Natural killer cell (primary cell): Measurements from ENCODE around the gene FIG4. TPM values are rescaled to one million over a fixed set of nuclear protein-coding genes. Genes with fewer than 3 reads are reported as not detected.

Experiments used
- ATAC-seq, 3 donors: fragments of 150-1000 bp in 2 of 3; fragments of 200-7000 bp in 1 of 3; cut with Tn5 transposase; 1 replicate in 1 of 3; 2 replicates in 2 of 3; pipeline ENCODE4 v1.10.0; 2021; ENCODE audit warnings: mild to moderate bottlenecking in 2 of 3, moderate library complexity in 2 of 3
- DNase-seq, 2 donors: peaks; one replicate each; pipeline versions ENCODE4 v3.0.0 to v3.0.0-alpha.2; 2013 to 2021; ENCODE audit warnings: mixed read lengths in 1 of 2
- H3K27ac ChIP-seq: one replicate; pipeline ENCODE4 v1.5.1; 2013; ENCODE audit warnings: mild to moderate bottlenecking, low read length
- H3K27me3 ChIP-seq: one replicate; pipeline ENCODE4 v1.6.1; 2013; ENCODE audit warnings: low read length; ENCODE audit not compliant: control insufficient read depth, insufficient read depth
- H3K36me3 ChIP-seq: one replicate; pipeline ENCODE4 v1.6.1; 2013; ENCODE audit warnings: low read length; ENCODE audit not compliant: control insufficient read depth, insufficient read depth
- H3K4me1 ChIP-seq: one replicate; pipeline ENCODE4 v1.6.1; 2013; ENCODE audit warnings: low read length; ENCODE audit not compliant: control insufficient read depth, insufficient read depth
- H3K4me3 ChIP-seq: one replicate; pipeline ENCODE4 v1.5.1; 2013; ENCODE audit warnings: low read length
- H3K9me3 ChIP-seq: one replicate; pipeline ENCODE4 v1.6.1; 2013; ENCODE audit warnings: low read length; ENCODE audit not compliant: control insufficient read depth, insufficient read depth
- H3K27ac Mint-ChIP-seq, 2 donors: one replicate each; pipeline ENCODE4 v1.8.0; 2022; ENCODE audit warnings: mild to moderate bottlenecking in 2 of 2, mixed read lengths in 2 of 2, moderate library complexity in 1 of 2
- H3K27me3 Mint-ChIP-seq, 2 donors: one replicate each; pipeline ENCODE4 v1.8.0; 2022; ENCODE audit warnings: low read depth in 2 of 2, mixed read lengths in 2 of 2
- H3K36me3 Mint-ChIP-seq: one replicate; pipeline ENCODE4 v1.8.0; 2022; ENCODE audit warnings: mixed read lengths
- H3K4me1 Mint-ChIP-seq, 2 donors: one replicate each; pipeline ENCODE4 v1.8.0; 2022; ENCODE audit warnings: mixed read lengths in 2 of 2
- H3K4me3 Mint-ChIP-seq: one replicate; pipeline ENCODE4 v1.8.0; 2022; ENCODE audit warnings: mild to moderate bottlenecking, moderate library complexity, mixed read lengths
- H3K9me3 Mint-ChIP-seq, 2 donors: one replicate each; pipeline ENCODE4 v1.8.0; 2022; ENCODE audit warnings: mixed read lengths in 2 of 2
- CTCF ChIP-seq: fragments of 200-600 bp; IDR thresholded peaks from one replicate; pipeline ENCODE4 v1.8.0; 2022; ENCODE audit warnings: antibody characterized with exemption
- WGBS: methylation state at CpG from one replicate; pipeline ENCODE4 v1.1.7; 2013; ENCODE audit warnings: missing lambda C conversion rate; ENCODE audit not compliant: insufficient coverage; 5-methylcytosine and 5-hydroxymethylcytosine counted together
- intact Hi-C: fragments of 100-400 bp; cut with micrococcal nuclease; formaldehyde crosslinking; loops from one replicate; pipeline ENCODE4 v1.14.2; 2022
- total RNA-seq, 4 donors: library from RNA; stranded (reverse); fragments of 120-200 nt in 1 of 4; gene quantifications; one replicate each; pipeline versions ENCODE4 v1.2.3 to v1.2.4, GENCODE V29; 2013 to 2022

The FIG4 gene
- total RNA-seq, 3 donors from 2014 or later (not counting 1 experiment from before 2014, with no cell fraction given): 15.7 to 38.5 (median 20.7) TPM

- 100% methylated on average over 2 of the region's 3 CpGs for WGBS
- Histone ChIP-seq H3K27ac (no peak overlapping the region), H3K27me3 (no peaks in the 10 kb centered on the region), H3K4me1 (no peaks in the 10 kb centered on the region), H3K4me3 (no peak overlapping the region), H3K9me3 (no peaks in the 10 kb centered on the region), H3K36me3 (no peaks in the 10 kb centered on the region)
- no peak overlapping the region for H3K27ac Mint-ChIP-seq
- no peak overlapping the region for H3K4me3 Mint-ChIP-seq
- no peaks in the 10 kb centered on the region for H3K27me3 Mint-ChIP-seq
- intact Hi-C loops: no loop called here
- no peaks in the 10 kb centered on the region for H3K4me1 Mint-ChIP-seq
- no peaks in the 10 kb centered on the region for H3K9me3 Mint-ChIP-seq
- DNase-seq (no peak), ATAC-seq (no peak)
- no peak for TF ChIP-seq CTCF
- no peaks in the 10 kb centered on the region for H3K36me3 Mint-ChIP-seq
Measured at GRCh38 chr6:109841869-109842268, 150.8 kb downstream of the FIG4 start.

GRCh38 chr6:109852713-109853112, 161.6 kb downstream of the FIG4 start:
- Mint-ChIP-seq H3K27me3 (peaks cover 0 to 2% of the 10 kb centered on the region in 2 donors), H3K27ac (no peak overlapping the region), H3K4me1 (no peaks in the 10 kb centered on the region), H3K36me3 (no peaks in the 10 kb centered on the region), H3K9me3 (no peaks in the 10 kb centered on the region), H3K4me3 (no peak overlapping the region)
- 83% methylated on average over 4 of the region's 4 CpGs for WGBS
- ATAC-seq (no peak), DNase-seq (no peak)
- Histone ChIP-seq H3K27ac (no peak overlapping the region), H3K36me3 (no peaks in the 10 kb centered on the region), H3K27me3 (no peaks in the 10 kb centered on the region), H3K4me1 (no peaks in the 10 kb centered on the region), H3K4me3 (no peak overlapping the region), H3K9me3 (no peaks in the 10 kb centered on the region)
- no peak for TF ChIP-seq CTCF
- intact Hi-C loops: no loop called here

- no peak for TF ChIP-seq CTCF
- Mint-ChIP-seq H3K27ac (no peak overlapping the region), H3K4me3 (no peak overlapping the region), H3K4me1 (no peaks in the 10 kb centered on the region), H3K27me3 (peaks cover 0 to 2% of the 10 kb centered on the region in 2 donors), H3K36me3 (no peaks in the 10 kb centered on the region), H3K9me3 (no peaks in the 10 kb centered on the region)
- Histone ChIP-seq H3K27ac (no peak overlapping the region), H3K4me3 (no peak overlapping the region), H3K36me3 (no peaks in the 10 kb centered on the region), H3K9me3 (no peaks in the 10 kb centered on the region), H3K27me3 (no peaks in the 10 kb centered on the region), H3K4me1 (no peaks in the 10 kb centered on the region)
- no peak for ATAC-seq
- WGBS: 88% methylated on average over 1 of the region's 1 CpG
- DNase-seq: no peak
- intact Hi-C loops: no loop called here
Measured at GRCh38 chr6:109853426-109853825, 162.3 kb downstream of the FIG4 start.

GRCh38 chr6:109853951-109854350, 162.9 kb downstream of the FIG4 start:
- H3K4me3 Mint-ChIP-seq: no peak overlapping the region
- H3K27me3 ChIP-seq: no peaks in the 10 kb centered on the region
- H3K27ac ChIP-seq: no peak overlapping the region
- H3K27ac Mint-ChIP-seq: no peak overlapping the region
- no peak overlapping the region for H3K4me3 ChIP-seq
- ATAC-seq: no peak
- no peak for TF ChIP-seq CTCF
- WGBS: 93% methylated on average over 2 of the region's 2 CpGs
- no peak for DNase-seq
- H3K4me1 Mint-ChIP-seq: no peaks in the 10 kb centered on the region
- H3K36me3 ChIP-seq: no peaks in the 10 kb centered on the region
- intact Hi-C loops: no loop called here
- no peaks in the 10 kb centered on the region for H3K36me3 Mint-ChIP-seq
- peaks cover 0 to 2% of the 10 kb centered on the region in 2 donors for H3K27me3 Mint-ChIP-seq
- H3K9me3 Mint-ChIP-seq: no peaks in the 10 kb centered on the region
- H3K9me3 ChIP-seq: no peaks in the 10 kb centered on the region
- no peaks in the 10 kb centered on the region for H3K4me1 ChIP-seq
